Kidney epithelial cell (primary cell): ENCODE measurements around the gene INHA. TPM values are rescaled to one million over a fixed set of nuclear protein-coding genes. Genes with fewer than 3 reads are reported as not detected.

ENCODE experiments used
- DNase-seq: peaks from one replicate; pipeline ENCODE4 v3.0.0-alpha.2; 2010; ENCODE audit warnings: low read depth
- H3K27me3 ChIP-seq: 2 replicates; pipeline ENCODE4 v1.6.0; 2011; ENCODE audit warnings: low read length; ENCODE audit not compliant: control insufficient read depth, insufficient read depth
- H3K36me3 ChIP-seq: 2 replicates; pipeline ENCODE4 v1.5.1; 2011; ENCODE audit warnings: low read length; ENCODE audit not compliant: control insufficient read depth, insufficient read depth
- H3K4me3 ChIP-seq: 2 replicates; pipeline ENCODE4 v1.5.1; 2011; ENCODE audit warnings: low read depth, mild to moderate bottlenecking, control low read depth, low read length
- total RNA-seq: library from RNA; depleted of rRNA; stranded (reverse); fragments of >200 nt; gene quantifications from 2 replicates; pipeline ENCODE4 v1.2.3, GENCODE V29; 2015
- TF ChIP-seq, protein P1 (sequence below): IDR thresholded peaks from 2 replicates; pipeline ENCODE4 v1.5.1; 2011; ENCODE audit warnings: mild to moderate bottlenecking, moderate library complexity, low read length, control low read depth, inconsistent platforms; ENCODE audit not compliant: insufficient read depth, poor library complexity, severe bottlenecking

INHA gene, protein sequence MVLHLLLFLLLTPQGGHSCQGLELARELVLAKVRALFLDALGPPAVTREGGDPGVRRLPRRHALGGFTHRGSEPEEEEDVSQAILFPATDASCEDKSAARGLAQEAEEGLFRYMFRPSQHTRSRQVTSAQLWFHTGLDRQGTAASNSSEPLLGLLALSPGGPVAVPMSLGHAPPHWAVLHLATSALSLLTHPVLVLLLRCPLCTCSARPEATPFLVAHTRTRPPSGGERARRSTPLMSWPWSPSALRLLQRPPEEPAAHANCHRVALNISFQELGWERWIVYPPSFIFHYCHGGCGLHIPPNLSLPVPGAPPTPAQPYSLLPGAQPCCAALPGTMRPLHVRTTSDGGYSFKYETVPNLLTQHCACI
- not detected in 2 replicates for total RNA-seq

DNA sequence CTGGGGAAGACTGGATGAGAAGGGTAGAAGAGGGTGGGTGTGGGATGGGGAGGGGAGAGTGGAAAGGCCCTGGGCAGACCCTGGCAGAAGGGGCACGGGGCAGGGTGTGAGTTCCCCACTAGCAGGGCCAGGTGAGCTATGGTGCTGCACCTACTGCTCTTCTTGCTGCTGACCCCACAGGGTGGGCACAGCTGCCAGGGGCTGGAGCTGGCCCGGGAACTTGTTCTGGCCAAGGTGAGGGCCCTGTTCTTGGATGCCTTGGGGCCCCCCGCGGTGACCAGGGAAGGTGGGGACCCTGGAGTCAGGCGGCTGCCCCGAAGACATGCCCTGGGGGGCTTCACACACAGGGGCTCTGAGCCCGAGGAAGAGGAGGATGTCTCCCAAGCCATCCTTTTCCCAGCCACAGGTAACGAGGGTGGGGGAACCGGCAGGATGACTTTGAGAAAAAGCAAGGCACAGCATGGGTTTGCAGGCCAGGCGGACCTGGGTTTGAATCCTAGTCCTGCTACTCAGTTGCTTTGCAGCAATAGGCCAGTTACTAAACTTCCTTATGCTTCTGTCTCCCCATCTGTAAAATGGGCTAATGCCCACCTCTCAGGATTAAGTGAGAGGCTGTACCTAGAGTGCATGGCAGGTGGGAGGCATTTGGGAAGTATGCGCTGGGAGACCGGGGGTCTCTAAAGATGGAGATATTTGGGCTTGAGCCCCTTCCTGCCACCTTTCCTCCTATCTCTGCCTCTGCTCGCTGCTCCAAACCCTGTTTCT is at the start of gene INHA:
TSS of gene INHA (plus strand) at position 74 of the 765 bp plus-strand sequence. CDS start at position 139, 65 bp downstream.
- H3K27me3 ChIP-seq, result no peaks in the 10 kb centered on the region
- no peaks in the 10 kb centered on the region for H3K36me3 ChIP-seq
- DNase-seq, result no peak
- TF ChIP-seq, protein P1, sequence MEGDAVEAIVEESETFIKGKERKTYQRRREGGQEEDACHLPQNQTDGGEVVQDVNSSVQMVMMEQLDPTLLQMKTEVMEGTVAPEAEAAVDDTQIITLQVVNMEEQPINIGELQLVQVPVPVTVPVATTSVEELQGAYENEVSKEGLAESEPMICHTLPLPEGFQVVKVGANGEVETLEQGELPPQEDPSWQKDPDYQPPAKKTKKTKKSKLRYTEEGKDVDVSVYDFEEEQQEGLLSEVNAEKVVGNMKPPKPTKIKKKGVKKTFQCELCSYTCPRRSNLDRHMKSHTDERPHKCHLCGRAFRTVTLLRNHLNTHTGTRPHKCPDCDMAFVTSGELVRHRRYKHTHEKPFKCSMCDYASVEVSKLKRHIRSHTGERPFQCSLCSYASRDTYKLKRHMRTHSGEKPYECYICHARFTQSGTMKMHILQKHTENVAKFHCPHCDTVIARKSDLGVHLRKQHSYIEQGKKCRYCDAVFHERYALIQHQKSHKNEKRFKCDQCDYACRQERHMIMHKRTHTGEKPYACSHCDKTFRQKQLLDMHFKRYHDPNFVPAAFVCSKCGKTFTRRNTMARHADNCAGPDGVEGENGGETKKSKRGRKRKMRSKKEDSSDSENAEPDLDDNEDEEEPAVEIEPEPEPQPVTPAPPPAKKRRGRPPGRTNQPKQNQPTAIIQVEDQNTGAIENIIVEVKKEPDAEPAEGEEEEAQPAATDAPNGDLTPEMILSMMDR, result no peak
- peak within 1 kb of the TSS; percentile 73 for H3K4me3 ChIP-seq

DNA sequence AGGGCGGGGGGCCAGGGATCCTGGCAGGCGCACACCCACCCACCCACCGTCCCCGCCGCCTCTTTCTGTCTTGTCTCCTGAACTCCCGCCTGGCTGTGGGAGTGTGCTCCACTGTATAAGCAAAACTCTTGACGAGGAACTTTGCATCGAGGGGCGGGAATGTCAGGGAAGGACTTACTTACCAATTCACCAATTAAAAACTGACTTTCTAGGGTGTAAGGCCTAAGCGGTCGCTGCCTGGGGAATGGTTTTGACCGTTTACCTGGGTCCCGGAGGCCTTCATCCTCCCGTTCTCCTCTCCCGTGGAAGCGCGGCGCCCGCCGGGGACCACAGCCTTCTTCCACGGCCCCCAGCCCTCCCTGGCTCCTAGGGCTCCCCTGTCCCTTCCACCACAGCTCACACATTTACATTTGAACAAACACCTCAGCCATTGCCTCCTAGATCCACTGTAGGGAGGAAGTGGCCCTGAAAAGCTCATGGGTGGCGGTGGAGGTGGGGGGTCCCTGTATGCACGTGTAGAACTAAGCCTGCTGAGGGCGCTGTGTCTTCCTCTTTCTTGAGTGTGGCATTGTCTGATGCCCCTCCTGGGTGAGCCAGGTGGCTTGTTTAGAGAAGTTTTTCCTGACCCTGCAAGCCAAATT is 49.0 kb upstream of the INHA start:
- H3K27me3 ChIP-seq, result peaks cover 28% of the 10 kb centered on the region
- DNase-seq, result no peak
- no peaks in the 10 kb centered on the region for H3K36me3 ChIP-seq
- no peak overlapping the region for H3K4me3 ChIP-seq
- TF ChIP-seq, protein P1, result peak; percentile 16

DNA sequence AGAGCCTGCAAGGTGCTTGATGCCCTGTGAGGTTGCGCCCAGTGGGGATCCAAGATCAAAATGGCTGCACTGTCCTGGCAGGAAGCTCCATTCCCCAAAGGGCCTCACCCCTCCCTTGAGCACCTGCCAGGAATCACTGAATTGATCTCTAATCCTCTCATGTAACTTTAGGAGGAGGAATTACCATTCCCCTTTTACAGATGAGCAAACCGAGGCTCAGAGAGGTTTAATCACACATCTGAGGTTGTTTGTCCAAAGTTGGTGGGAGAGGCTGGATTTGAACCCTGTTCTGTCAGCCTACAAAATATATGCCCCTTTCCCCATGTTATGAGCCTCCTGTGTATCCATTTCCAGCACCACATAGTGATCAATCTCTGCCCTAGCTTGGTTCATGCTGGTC is 47.3 kb upstream of the INHA start:
- peaks cover 37% of the 10 kb centered on the region for H3K27me3 ChIP-seq
- TF ChIP-seq, protein P1, result no peak
- no peak for DNase-seq
- no peaks in the 10 kb centered on the region for H3K36me3 ChIP-seq
- no peak overlapping the region for H3K4me3 ChIP-seq

DNA sequence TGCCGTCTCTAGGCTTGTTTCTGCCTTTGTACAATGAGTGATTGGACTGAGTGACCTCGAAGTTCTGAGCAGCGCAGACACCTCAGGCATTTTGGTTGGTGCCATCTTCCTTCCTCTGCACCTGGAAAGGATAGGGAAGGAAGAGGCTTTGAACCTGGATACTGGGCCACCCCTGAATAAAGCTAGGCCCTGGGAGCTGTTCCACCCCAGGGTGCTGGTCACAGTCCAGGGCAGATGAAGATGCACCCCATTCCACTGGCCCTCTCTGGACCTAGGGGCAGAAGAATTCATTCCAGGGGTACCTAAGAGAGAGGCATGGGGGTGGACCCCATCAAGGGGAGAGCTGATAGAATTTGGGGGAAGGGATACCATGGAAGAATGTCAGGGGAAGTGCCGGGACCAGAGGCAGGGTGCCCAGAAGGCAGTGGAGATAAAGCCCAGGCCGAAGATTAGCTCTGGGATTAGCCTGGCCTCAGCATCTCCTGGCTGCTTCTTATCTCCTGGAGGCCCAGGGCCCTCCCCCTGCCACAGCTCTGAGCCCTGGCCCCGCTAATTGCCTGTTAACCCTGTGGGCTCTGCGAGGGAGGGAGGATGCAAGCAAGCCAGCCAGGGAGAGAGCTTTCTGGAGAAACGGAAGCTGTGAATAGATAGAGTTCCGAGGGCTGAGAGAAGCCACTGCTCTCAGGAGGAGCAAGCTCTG is 46.4 kb upstream of the INHA start:
- no peak for DNase-seq
- Histone ChIP-seq H3K27me3 (peaks cover 39% of the 10 kb centered on the region), H3K36me3 (no peaks in the 10 kb centered on the region), H3K4me3 (no peak overlapping the region)
- TF ChIP-seq, protein P1, result no peak

DNA sequence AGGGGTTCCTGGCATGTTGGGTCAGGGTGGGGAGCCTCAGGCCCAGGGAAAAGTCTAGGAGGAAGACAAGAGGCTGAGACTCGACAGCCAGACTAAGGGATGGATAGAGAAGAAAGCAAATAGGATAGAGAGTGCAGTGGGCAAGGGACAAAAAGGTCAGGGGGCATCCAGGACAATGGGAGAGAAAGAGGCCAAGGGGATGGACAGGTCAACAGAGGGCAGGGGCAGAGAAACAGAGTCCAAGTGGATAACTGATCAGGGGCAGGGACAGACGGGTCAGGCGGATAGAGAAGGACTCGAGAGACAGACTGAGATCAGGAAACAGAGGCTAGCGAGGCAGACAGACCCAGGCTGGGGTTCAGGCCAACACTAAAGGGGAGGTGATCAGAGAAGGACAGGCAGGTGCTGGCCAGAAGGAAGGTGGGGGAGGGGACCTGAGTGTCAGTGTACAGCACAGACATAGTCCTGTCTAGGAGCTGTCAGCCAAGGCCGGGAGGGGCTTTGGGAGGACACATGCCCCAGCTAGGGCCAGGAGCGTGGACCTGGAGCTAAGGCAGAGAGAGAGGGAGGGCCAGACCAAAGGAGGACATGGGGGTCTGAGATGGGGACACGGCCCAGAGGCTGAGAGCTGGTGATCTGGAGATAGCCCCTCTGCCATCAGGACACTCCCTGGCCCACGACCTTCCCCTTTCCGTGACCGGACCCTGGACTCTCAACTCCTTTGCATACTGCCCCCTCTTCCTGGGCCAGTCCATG is 45.6 kb upstream of the INHA start:
- DNase-seq, result no peak
- TF ChIP-seq, protein P1, result no peak
- Histone ChIP-seq H3K4me3 (no peak overlapping the region), H3K27me3 (peaks cover 41% of the 10 kb centered on the region), H3K36me3 (no peaks in the 10 kb centered on the region)
